ENCODE data around the gene DRG2. TPM values are rescaled to one million over a fixed set of nuclear protein-coding genes. Genes with fewer than 3 reads are reported as not detected.

DRG2 gene, protein sequence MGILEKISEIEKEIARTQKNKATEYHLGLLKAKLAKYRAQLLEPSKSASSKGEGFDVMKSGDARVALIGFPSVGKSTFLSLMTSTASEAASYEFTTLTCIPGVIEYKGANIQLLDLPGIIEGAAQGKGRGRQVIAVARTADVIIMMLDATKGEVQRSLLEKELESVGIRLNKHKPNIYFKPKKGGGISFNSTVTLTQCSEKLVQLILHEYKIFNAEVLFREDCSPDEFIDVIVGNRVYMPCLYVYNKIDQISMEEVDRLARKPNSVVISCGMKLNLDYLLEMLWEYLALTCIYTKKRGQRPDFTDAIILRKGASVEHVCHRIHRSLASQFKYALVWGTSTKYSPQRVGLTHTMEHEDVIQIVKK
- total RNA-seq (2022; extraction: Qiagen RNA extraction; ENCODE audit: low read depth): 43.6 to 57.4 TPM (median 51.0 TPM) in 5 replicates

DNA sequence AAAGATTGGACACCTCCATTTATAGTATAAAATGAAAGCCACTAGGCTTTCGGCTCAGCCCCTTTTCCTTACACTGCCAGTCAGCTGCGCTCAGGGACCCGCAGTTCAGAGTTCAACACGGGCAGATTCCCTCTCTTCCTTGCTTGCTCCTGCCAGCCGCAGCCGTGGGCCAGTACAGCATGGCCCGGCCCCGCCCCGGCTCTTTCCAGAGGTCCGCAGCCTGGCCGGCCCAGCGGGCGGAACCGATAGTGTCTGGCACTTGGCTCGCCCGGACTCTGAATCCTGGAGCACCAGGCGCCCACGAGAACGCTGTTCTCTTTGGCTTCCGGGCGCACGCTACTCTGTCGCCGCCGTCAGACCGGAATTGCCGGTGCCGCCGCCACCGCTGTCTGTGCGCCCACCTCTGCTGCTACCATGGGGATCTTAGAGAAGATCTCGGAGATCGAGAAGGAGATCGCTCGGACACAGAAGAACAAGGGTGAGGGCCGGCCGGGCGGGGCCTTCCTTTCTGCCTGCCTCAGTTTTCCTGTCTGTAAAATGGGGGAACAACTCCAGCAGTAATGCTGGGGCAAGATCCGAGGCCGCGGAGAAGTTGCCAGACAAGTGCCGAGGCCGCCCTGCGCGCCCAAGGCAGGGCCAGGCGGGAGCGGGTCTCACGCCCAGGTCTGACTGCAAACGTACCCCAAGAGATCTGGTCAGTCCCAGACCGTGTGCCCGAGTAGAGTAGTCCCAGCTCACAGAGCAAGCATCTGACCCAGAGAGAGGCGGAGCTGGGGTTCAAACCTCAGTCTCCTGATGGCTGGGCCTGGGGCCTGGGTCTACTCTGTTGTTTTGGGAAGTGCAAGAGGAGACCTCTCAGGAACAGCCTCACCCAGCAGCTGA lies at the start of gene DRG2:
Gene DRG2 (plus strand): TSS at position 339 of the 882 bp plus-strand sequence. CDS start 76 bp downstream, at position 415.

DNA sequence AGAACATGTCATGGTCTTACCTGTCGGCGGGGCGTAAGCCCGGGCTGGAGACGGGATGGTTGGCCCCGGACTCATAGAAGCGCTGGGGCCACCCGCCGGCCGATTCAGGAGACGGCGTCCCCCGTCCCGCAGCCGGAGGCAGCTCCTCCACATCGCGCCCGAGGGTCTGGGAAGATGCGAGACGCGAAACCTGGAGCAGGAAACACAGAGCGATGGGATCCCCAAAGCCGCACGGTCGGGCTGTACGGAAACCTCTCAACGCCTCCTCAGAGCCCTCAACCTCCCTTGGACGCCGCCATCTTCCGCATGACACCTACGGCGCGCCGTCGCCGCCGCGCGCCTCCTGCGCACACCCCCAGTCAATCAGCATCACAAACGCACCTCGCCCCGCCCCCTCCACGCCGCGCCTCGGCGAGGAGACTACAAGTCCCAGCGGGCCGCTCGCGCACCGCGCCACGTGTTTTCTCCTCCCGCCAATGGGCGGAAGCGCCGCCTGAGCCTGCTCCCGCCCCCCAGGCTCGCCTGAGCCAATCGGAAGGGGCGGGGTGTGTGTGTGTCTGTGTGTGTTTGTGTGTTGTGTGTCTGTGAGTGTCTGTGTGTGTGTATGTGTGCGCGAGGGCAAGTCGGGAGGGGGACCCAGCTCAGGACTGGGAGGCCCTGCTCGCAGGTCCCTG lies 48.8 kb upstream of the DRG2 start, which contains the start of the genes ATPAF2 and GID4:
Gene ATPAF2 (minus strand): TSS at position 308 of the 674 bp plus-strand sequence. CDS start 155 bp downstream, at position 153.
Gene GID4 (plus strand): TSS at position 548 of the 674 bp plus-strand sequence. CDS start 57 bp downstream, at position 605.

DNA sequence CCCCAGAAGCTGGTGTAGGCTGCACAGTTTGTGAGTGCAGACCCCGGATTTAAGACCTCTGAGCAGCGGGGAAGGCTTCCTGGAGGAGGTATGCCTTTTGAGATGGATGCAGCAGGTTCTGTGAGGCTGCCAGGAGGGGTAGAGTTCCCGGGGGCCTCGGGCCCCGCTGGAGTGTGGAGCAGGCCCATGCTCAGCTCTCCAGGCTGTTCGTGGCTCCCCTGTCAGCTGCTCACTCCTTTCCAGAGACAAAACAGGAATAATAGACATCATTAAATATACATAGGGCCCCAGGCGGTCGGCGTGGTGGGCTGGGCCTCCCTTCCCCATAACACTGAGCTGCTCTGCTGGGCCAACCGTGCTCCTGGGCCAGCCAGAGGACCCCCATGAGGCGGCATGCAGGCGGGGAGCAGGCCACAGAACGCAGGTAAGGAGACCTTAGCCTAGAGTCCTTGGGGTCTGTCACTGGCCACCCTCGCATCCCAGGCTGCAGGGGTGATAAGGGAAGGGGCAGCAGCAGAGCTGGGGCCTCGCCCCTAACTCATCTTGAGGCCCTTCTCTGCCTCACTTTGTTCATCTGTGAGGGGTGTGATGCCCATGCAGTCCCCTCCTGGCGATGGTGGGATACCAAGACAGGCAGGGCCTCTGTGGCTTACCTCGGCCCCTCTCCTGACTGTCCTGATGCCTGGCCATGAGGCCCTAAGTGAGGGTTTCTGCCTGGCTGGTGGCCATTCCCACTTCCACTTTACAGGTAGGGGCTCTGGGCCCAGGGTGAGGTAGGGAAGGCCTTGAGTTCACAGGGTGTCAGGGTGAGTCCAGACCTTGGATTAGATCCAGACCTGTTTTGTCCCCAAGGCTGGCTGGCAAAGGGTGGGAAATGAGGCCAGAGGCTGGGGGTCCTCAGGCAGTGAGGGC lies 20.9 kb downstream of the DRG2 start, which contains the start of gene MYO15A:
Gene MYO15A (plus strand): TSS at position 356 of the 912 bp plus-strand sequence. CDS start 10,045 bp downstream, outside the sequence.

Other genes starting within 250 kb of the DRG2 start
- gene TOM1L2, start 115.5 kb upstream of the DRG2 start, total RNA-seq (2022; extraction: Qiagen RNA extraction; ENCODE audit: low read depth): 17.2 to 22.9 TPM (median 20.2 TPM) in 5 replicates
- 2.3 to 4.0 TPM (median 3.4 TPM) in 5 replicates for gene DRC3, start 115.1 kb upstream of the DRG2 start, total RNA-seq (2022; extraction: Qiagen RNA extraction; ENCODE audit: low read depth)
- 22.7 to 38.6 TPM (median 27.9 TPM) in 5 replicates for gene ATPAF2, start 48.8 kb upstream of the DRG2 start, total RNA-seq (2022; extraction: Qiagen RNA extraction; ENCODE audit: low read depth)
- 11.0 to 13.9 TPM (median 12.9 TPM) in 5 replicates for gene GID4, start 48.5 kb upstream of the DRG2 start, total RNA-seq (2022; extraction: Qiagen RNA extraction; ENCODE audit: low read depth)
- 0.30 to 0.63 TPM (median 0.42 TPM) in 5 replicates for gene MYO15A, start 20.8 kb downstream of the DRG2 start, total RNA-seq (2022; extraction: Qiagen RNA extraction; ENCODE audit: low read depth)
- gene ALKBH5, start 95.9 kb downstream of the DRG2 start, total RNA-seq (2022; extraction: Qiagen RNA extraction; ENCODE audit: low read depth): 51.1 to 57.5 TPM (median 52.3 TPM) in 5 replicates
- 11.7 to 18.1 TPM (median 13.6 TPM) in 5 replicates for gene LLGL1, start 137.7 kb downstream of the DRG2 start, total RNA-seq (2022; extraction: Qiagen RNA extraction; ENCODE audit: low read depth)
- 224 to 259 TPM (median 243 TPM) in 5 replicates for gene FLII, start 170.8 kb downstream of the DRG2 start, total RNA-seq (2022; extraction: Qiagen RNA extraction; ENCODE audit: low read depth)
- gene MIEF2, start 172.7 kb downstream of the DRG2 start, total RNA-seq (2022; extraction: Qiagen RNA extraction; ENCODE audit: low read depth): 7.2 to 11.6 TPM (median 11.2 TPM) in 5 replicates
- 29.2 to 41.8 TPM (median 37.0 TPM) in 5 replicates for gene TOP3A, start 227.0 kb downstream of the DRG2 start, total RNA-seq (2022; extraction: Qiagen RNA extraction; ENCODE audit: low read depth)
- 15.4 to 16.8 TPM (median 16.2 TPM) in 5 replicates for gene SMCR8, start 227.3 kb downstream of the DRG2 start, total RNA-seq (2022; extraction: Qiagen RNA extraction; ENCODE audit: low read depth)